ENCODE results near the gene CLEC7A.

DNA sequence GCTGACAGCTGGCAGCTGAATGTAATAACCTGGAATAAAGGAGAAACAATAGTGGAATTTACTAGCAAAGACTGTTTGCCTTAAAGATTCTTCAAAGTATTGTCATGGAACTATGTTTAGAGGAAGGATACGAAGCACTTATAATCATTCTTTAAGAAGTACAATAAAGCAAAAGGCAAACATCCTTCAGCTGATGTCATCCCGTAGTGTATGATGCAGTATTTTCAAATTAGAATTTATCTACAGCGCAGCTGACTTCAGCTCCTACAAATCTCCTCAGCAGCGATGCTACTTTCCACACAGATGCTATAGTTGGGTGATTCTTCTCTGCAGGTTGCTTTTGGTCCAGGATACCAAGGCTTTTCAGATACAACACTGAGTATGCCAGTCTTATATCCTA lies 62.7 kb downstream of the CLEC7A start:
- TF ChIP-seq RARB (CRISPR knock-in tag; IDR thresholded peaks at IDR 0.05) (no peak), KDM5A (IDR thresholded peaks at IDR 0.05) (no peak), RAD21 (conservative IDR thresholded peaks at IDR 0.05 in 1 of 2, IDR thresholded peaks at IDR 0.05 in 1 of 2) (no peak), GATA3 (IDR thresholded peaks at IDR 0.05; ENCODE audit: borderline replicate concordance) (no peak), SREBF2 (IDR thresholded peaks at IDR 0.05) (no peak), JUN (IDR thresholded peaks at IDR 0.05) (no peak), POLR2A (IDR thresholded peaks at IDR 0.05; ENCODE audit: low read length) (no peak), HDAC2 (IDR thresholded peaks at IDR 0.05) (no peak), CBX2 (IDR thresholded peaks at IDR 0.05; ENCODE audit: borderline replicate concordance, low read depth) (no peak)
- TF ChIP-seq, protein P1, sequence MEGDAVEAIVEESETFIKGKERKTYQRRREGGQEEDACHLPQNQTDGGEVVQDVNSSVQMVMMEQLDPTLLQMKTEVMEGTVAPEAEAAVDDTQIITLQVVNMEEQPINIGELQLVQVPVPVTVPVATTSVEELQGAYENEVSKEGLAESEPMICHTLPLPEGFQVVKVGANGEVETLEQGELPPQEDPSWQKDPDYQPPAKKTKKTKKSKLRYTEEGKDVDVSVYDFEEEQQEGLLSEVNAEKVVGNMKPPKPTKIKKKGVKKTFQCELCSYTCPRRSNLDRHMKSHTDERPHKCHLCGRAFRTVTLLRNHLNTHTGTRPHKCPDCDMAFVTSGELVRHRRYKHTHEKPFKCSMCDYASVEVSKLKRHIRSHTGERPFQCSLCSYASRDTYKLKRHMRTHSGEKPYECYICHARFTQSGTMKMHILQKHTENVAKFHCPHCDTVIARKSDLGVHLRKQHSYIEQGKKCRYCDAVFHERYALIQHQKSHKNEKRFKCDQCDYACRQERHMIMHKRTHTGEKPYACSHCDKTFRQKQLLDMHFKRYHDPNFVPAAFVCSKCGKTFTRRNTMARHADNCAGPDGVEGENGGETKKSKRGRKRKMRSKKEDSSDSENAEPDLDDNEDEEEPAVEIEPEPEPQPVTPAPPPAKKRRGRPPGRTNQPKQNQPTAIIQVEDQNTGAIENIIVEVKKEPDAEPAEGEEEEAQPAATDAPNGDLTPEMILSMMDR (IDR thresholded peaks at IDR 0.05) = no peak
